Skin of body (tissue), 2 donors: ENCODE results near the gene AKAP13. TPM values are rescaled to one million over a fixed set of nuclear protein-coding genes. Genes with fewer than 3 reads are reported as not detected.
"Not testable (repeated sequence)": the region's sequence is repeated elsewhere in the genome, so short reads cannot be mapped to it uniquely, and the experiment has no call there.

Source experiments
- DNase-seq: peaks from one replicate; lab custom pipeline; 2025; lab: John Stamatoyannopoulos, UW
- total RNA-seq: library from RNA; depleted of rRNA; stranded (reverse); fragments of >200 nt; gene quantifications from one replicate; pipeline ENCODE4 v1.2.3, GENCODE V29; 2014

The AKAP13 gene
- total RNA-seq, 1 donor from 2014 or later = 160 TPM

GRCh38 chr15:85347264-85348047, 32.9 kb upstream of the AKAP13 start:
- DNase-seq = not testable (repeated sequence)

GRCh38 chr15:85348048-85348766, 32.2 kb upstream of the AKAP13 start:
- not testable (repeated sequence) for DNase-seq

- not testable (repeated sequence) for DNase-seq
Observed at GRCh38 chr15:85349062-85349461, 31.3 kb upstream of the AKAP13 start.

- DNase-seq = no peak
Observed at GRCh38 chr15:85350395-85350794, 30.0 kb upstream of the AKAP13 start.

- DNase-seq = not testable (repeated sequence)
Observed at GRCh38 chr15:85351501-85351900, 28.9 kb upstream of the AKAP13 start.

GRCh38 chr15:85351965-85352364, 28.4 kb upstream of the AKAP13 start:
- no peak for DNase-seq

GRCh38 chr15:85353516-85353915, 26.9 kb upstream of the AKAP13 start:
- no peak for DNase-seq

GRCh38 chr15:85354461-85354860, 25.9 kb upstream of the AKAP13 start:
- no peak for DNase-seq

- DNase-seq = no peak
Observed at GRCh38 chr15:85354948-85355347, 25.5 kb upstream of the AKAP13 start.

- DNase-seq = no peak
Observed at GRCh38 chr15:85356276-85356675, 24.1 kb upstream of the AKAP13 start.

GRCh38 chr15:85361323-85361722, 19.1 kb upstream of the AKAP13 start:
- no peak for DNase-seq

GRCh38 chr15:85362436-85363081, 17.8 kb upstream of the AKAP13 start:
- no peak for DNase-seq

- no peak for DNase-seq
Observed at GRCh38 chr15:85365980-85366379, 14.4 kb upstream of the AKAP13 start.

GRCh38 chr15:85367741-85368140, 12.7 kb upstream of the AKAP13 start:
- DNase-seq = no peak

- no peak for DNase-seq
Observed at GRCh38 chr15:85374831-85375230, 5.6 kb upstream of the AKAP13 start.

- DNase-seq = no peak
Observed at GRCh38 chr15:85377269-85377668, 3.1 kb upstream of the AKAP13 start.

- no peak for DNase-seq
Observed at GRCh38 chr15:85377986-85378385, 2.4 kb upstream of the AKAP13 start.

- peak; percentile 32 for DNase-seq
Observed at GRCh38 chr15:85379403-85380131, 836 bp upstream of the AKAP13 start.

- DNase-seq = peak; percentile 58
Observed at GRCh38 chr15:85380812-85381642, 624 bp downstream of the AKAP13 start.

- DNase-seq = no peak
Observed at GRCh38 chr15:85381850-85382751, 1.7 kb downstream of the AKAP13 start.
